ENCODE measurements around the gene YAP1.

YAP1 gene

GRCh38 chr11:102186551-102187191, 76.4 kb downstream of the YAP1 start:
- peak; percentile 43 for DNase-seq (ENCODE audit: low spot score)
- Histone ChIP-seq H3K4me3 (ENCODE audit: low read length in 2 of 2) (no peak overlapping the region), H3K23ac (ENCODE audit: low read depth, low read length, poor library complexity) (no peak overlapping the region)

GRCh38 chr11:102187416-102188151, 77.3 kb downstream of the YAP1 start:
- Histone ChIP-seq H2AFZ (ENCODE audit: low read length) (no peak overlapping the region), H2BK15ac (ENCODE audit: low read length) (no peak overlapping the region), H3K4me3 (ENCODE audit: low read length in 2 of 2) (no peak overlapping the region), H3K4me1 (ENCODE audit: control insufficient read depth in 2 of 2, insufficient read depth in 1 of 2, low read depth in 1 of 2, low read length in 2 of 2) (peaks cover 8 to 33% of the 10 kb centered on the region in 2 donors), H3K23ac (ENCODE audit: low read depth, low read length, poor library complexity) (no peak overlapping the region), H3K4ac (ENCODE audit: low read length) (no peak overlapping the region), H3K27me3 (ENCODE audit: control insufficient read depth in 3 of 3, insufficient read depth in 3 of 3, low read depth in 1 of 3, low read length in 3 of 3) (no peaks in the 10 kb centered on the region), H3K18ac (ENCODE audit: low read length) (no peak overlapping the region), H2BK120ac (ENCODE audit: low read depth, low read length) (no peak overlapping the region), H3K27ac (replicated peaks; ENCODE audit: low read length) (no peak overlapping the region), H3K4me2 (ENCODE audit: insufficient read depth, low read length, poor library complexity, severe bottlenecking) (no peak overlapping the region), H2AK5ac (ENCODE audit: low read depth, low read length) (no peak overlapping the region), H3K79me1 (ENCODE audit: low read depth, low read length) (no peaks in the 10 kb centered on the region), H4K8ac (ENCODE audit: low read depth, low read length) (no peak overlapping the region), H3K9ac (ENCODE audit: low read depth, low read length, poor library complexity) (no peak overlapping the region), H3K9me3 (replicated peaks in 1 of 2; ENCODE audit: control insufficient read depth in 2 of 2, insufficient read depth in 1 of 2, low read depth in 1 of 2, low read length in 2 of 2) (peaks cover 0 to 9% of the 10 kb centered on the region in 2 donors), H3K36me3 (replicated peaks in 1 of 2; ENCODE audit: control insufficient read depth in 2 of 2, insufficient read depth in 2 of 2, low read length in 2 of 2) (peaks cover 0 to 28% of the 10 kb centered on the region in 2 donors), H2BK5ac (ENCODE audit: low read length) (no peak overlapping the region), H4K91ac (ENCODE audit: low read depth, low read length, poor library complexity) (no peak overlapping the region), H2BK12ac (ENCODE audit: low read length) (no peak overlapping the region), H3K14ac (ENCODE audit: low read length) (no peak overlapping the region)
- no peak for DNase-seq (ENCODE audit: low spot score)
- no CpG with 5 or more reads among the region's 8 CpGs for WGBS, 2 donors (ENCODE audit: extremely low coverage in 2 of 2, insufficient read length in 2 of 2, insufficient replicate concordance in 1 of 2)

More at GRCh38 chr11:102186551-102187191, 76.4 kb downstream of the YAP1 start:
- WGBS, 2 donors (ENCODE audit: extremely low coverage in 2 of 2, insufficient read length in 2 of 2, insufficient replicate concordance in 1 of 2) = no CpG with 5 or more reads among the region's 6 CpGs
- Histone ChIP-seq H3K9me3 (replicated peaks in 1 of 2; ENCODE audit: control insufficient read depth in 2 of 2, insufficient read depth in 1 of 2, low read depth in 1 of 2, low read length in 2 of 2) (peaks cover 0 to 8% of the 10 kb centered on the region in 2 donors), H3K27ac (replicated peaks; ENCODE audit: low read length) (no peak overlapping the region), H3K27me3 (ENCODE audit: control insufficient read depth in 3 of 3, insufficient read depth in 3 of 3, low read depth in 1 of 3, low read length in 3 of 3) (no peaks in the 10 kb centered on the region), H2BK12ac (ENCODE audit: low read length) (no peak overlapping the region), H2BK120ac (ENCODE audit: low read depth, low read length) (no peak overlapping the region), H4K91ac (ENCODE audit: low read depth, low read length, poor library complexity) (no peak overlapping the region), H2BK15ac (ENCODE audit: low read length) (no peak overlapping the region), H3K9ac (ENCODE audit: low read depth, low read length, poor library complexity) (no peak overlapping the region), H3K14ac (ENCODE audit: low read length) (no peak overlapping the region), H3K4me1 (ENCODE audit: control insufficient read depth in 2 of 2, insufficient read depth in 1 of 2, low read depth in 1 of 2, low read length in 2 of 2) (peaks cover 8 to 33% of the 10 kb centered on the region in 2 donors), H3K18ac (ENCODE audit: low read length) (no peak overlapping the region), H3K4ac (ENCODE audit: low read length) (no peak overlapping the region), H2AK5ac (ENCODE audit: low read depth, low read length) (no peak overlapping the region), H2BK5ac (ENCODE audit: low read length) (no peak overlapping the region), H3K4me2 (ENCODE audit: insufficient read depth, low read length, poor library complexity, severe bottlenecking) (no peak overlapping the region), H3K79me1 (ENCODE audit: low read depth, low read length) (no peaks in the 10 kb centered on the region), H2AFZ (ENCODE audit: low read length) (no peak overlapping the region), H4K8ac (ENCODE audit: low read depth, low read length) (no peak overlapping the region), H3K36me3 (replicated peaks in 1 of 2; ENCODE audit: control insufficient read depth in 2 of 2, insufficient read depth in 2 of 2, low read length in 2 of 2) (peaks cover 0 to 25% of the 10 kb centered on the region in 2 donors)

GRCh38 chr11:102188488-102188887, 78.2 kb downstream of the YAP1 start:
- Histone ChIP-seq H2AFZ (ENCODE audit: low read length) (no peak overlapping the region), H3K79me1 (ENCODE audit: low read depth, low read length) (no peaks in the 10 kb centered on the region), H3K18ac (ENCODE audit: low read length) (no peak overlapping the region), H3K27me3 (ENCODE audit: control insufficient read depth in 3 of 3, insufficient read depth in 3 of 3, low read depth in 1 of 3, low read length in 3 of 3) (no peaks in the 10 kb centered on the region), H3K4ac (ENCODE audit: low read length) (no peak overlapping the region), H4K8ac (ENCODE audit: low read depth, low read length) (no peak overlapping the region), H3K36me3 (replicated peaks in 1 of 2; ENCODE audit: control insufficient read depth in 2 of 2, insufficient read depth in 2 of 2, low read length in 2 of 2) (peaks cover 0 to 29% of the 10 kb centered on the region in 2 donors), H3K14ac (ENCODE audit: low read length) (no peak overlapping the region), H3K27ac (replicated peaks; ENCODE audit: low read length) (no peak overlapping the region), H3K9ac (ENCODE audit: low read depth, low read length, poor library complexity) (no peak overlapping the region), H2AK5ac (ENCODE audit: low read depth, low read length) (no peak overlapping the region), H2BK5ac (ENCODE audit: low read length) (no peak overlapping the region), H2BK12ac (ENCODE audit: low read length) (no peak overlapping the region), H3K4me3 (ENCODE audit: low read length in 2 of 2) (no peak overlapping the region), H3K4me2 (ENCODE audit: insufficient read depth, low read length, poor library complexity, severe bottlenecking) (no peak overlapping the region), H2BK120ac (ENCODE audit: low read depth, low read length) (no peak overlapping the region), H4K91ac (ENCODE audit: low read depth, low read length, poor library complexity) (no peak overlapping the region), H3K4me1 (ENCODE audit: control insufficient read depth in 2 of 2, insufficient read depth in 1 of 2, low read depth in 1 of 2, low read length in 2 of 2) (peaks cover 8 to 33% of the 10 kb centered on the region in 2 donors), H2BK15ac (ENCODE audit: low read length) (no peak overlapping the region), H3K23ac (ENCODE audit: low read depth, low read length, poor library complexity) (no peak overlapping the region), H3K9me3 (replicated peaks in 1 of 2; ENCODE audit: control insufficient read depth in 2 of 2, insufficient read depth in 1 of 2, low read depth in 1 of 2, low read length in 2 of 2) (peaks cover 0 to 10% of the 10 kb centered on the region in 2 donors)
- DNase-seq (ENCODE audit: low spot score) = no peak
- WGBS, 2 donors (ENCODE audit: extremely low coverage in 2 of 2, insufficient read length in 2 of 2, insufficient replicate concordance in 1 of 2) = no CpG with 5 or more reads among the region's 5 CpGs

GRCh38 chr11:102191832-102192231, 81.6 kb downstream of the YAP1 start:
- Histone ChIP-seq H2BK120ac (ENCODE audit: low read depth, low read length) (no peak overlapping the region), H3K27me3 (ENCODE audit: control insufficient read depth in 3 of 3, insufficient read depth in 3 of 3, low read depth in 1 of 3, low read length in 3 of 3) (no peaks in the 10 kb centered on the region), H3K79me1 (ENCODE audit: low read depth, low read length) (no peaks in the 10 kb centered on the region), H2BK12ac (ENCODE audit: low read length) (no peak overlapping the region), H3K18ac (ENCODE audit: low read length) (no peak overlapping the region), H3K27ac (replicated peaks; ENCODE audit: low read length) (no peak overlapping the region), H3K14ac (ENCODE audit: low read length) (no peak overlapping the region), H2BK5ac (ENCODE audit: low read length) (no peak overlapping the region), H3K36me3 (replicated peaks in 1 of 2; ENCODE audit: control insufficient read depth in 2 of 2, insufficient read depth in 2 of 2, low read length in 2 of 2) (peaks cover 0 to 34% of the 10 kb centered on the region in 2 donors), H4K8ac (ENCODE audit: low read depth, low read length) (no peak overlapping the region), H3K4me2 (ENCODE audit: insufficient read depth, low read length, poor library complexity, severe bottlenecking) (no peak overlapping the region), H3K4me3 (ENCODE audit: low read length in 2 of 2) (no peak overlapping the region), H2BK15ac (ENCODE audit: low read length) (no peak overlapping the region), H3K23ac (ENCODE audit: low read depth, low read length, poor library complexity) (no peak overlapping the region), H4K91ac (ENCODE audit: low read depth, low read length, poor library complexity) (no peak overlapping the region), H2AFZ (ENCODE audit: low read length) (no peak overlapping the region), H3K4me1 (ENCODE audit: control insufficient read depth in 2 of 2, insufficient read depth in 1 of 2, low read depth in 1 of 2, low read length in 2 of 2) (peaks cover 4 to 23% of the 10 kb centered on the region in 2 donors), H3K9me3 (replicated peaks in 1 of 2; ENCODE audit: control insufficient read depth in 2 of 2, insufficient read depth in 1 of 2, low read depth in 1 of 2, low read length in 2 of 2) (peaks cover 0 to 18% of the 10 kb centered on the region in 2 donors), H3K9ac (ENCODE audit: low read depth, low read length, poor library complexity) (no peak overlapping the region), H2AK5ac (ENCODE audit: low read depth, low read length) (no peak overlapping the region), H3K4ac (ENCODE audit: low read length) (no peak overlapping the region)
- no peak for DNase-seq (ENCODE audit: low spot score)
- no CpG with 5 or more reads among the region's 3 CpGs for WGBS, 2 donors (ENCODE audit: extremely low coverage in 2 of 2, insufficient read length in 2 of 2, insufficient replicate concordance in 1 of 2)
